Measurements from ENCODE around the gene AFF3. TPM values are rescaled to one million over a fixed set of nuclear protein-coding genes. Genes with fewer than 3 reads are reported as not detected.

AFF3 gene
- total and polyA plus RNA-seq, 4 donors = 4.2 to 90.9 (median 14.6) TPM

- no peaks in the 10 kb centered on the region for H3K9me3 ChIP-seq (ENCODE audit: control insufficient read depth in 4 of 4, insufficient read depth in 3 of 4, low read length in 3 of 4)
- no peak overlapping the region for H3K27ac ChIP-seq (ENCODE audit: low read depth in 1 of 2, low read length in 1 of 2)
- H3K36me3 ChIP-seq (ENCODE audit: control insufficient read depth in 4 of 4, insufficient read depth in 4 of 4, low read length in 4 of 4) = no peaks in the 10 kb centered on the region
- H3K9ac ChIP-seq (ENCODE audit: insufficient read depth in 1 of 2, low read length in 2 of 2) = no peak overlapping the region
- peaks cover 0 to 8% (median 0%) of the 10 kb centered on the region in 5 donors for H3K4me1 ChIP-seq (ENCODE audit: control insufficient read depth in 5 of 5, insufficient read depth in 5 of 5, low read length in 5 of 5)
- DNase-seq = no peak
- H3K4me3 ChIP-seq = no peak overlapping the region
- H3K27me3 ChIP-seq (ENCODE audit: control insufficient read depth in 3 of 3, insufficient read depth in 3 of 3, low read length in 2 of 3) = no peaks in the 10 kb centered on the region
- ATAC-seq (ENCODE audit: insufficient read depth, low FRiP score) = no peak
- TF ChIP-seq CTCF (IDR thresholded peaks at IDR 0.05; ENCODE audit: control extremely low read depth, extremely low read depth) = no peak
- 52 to 82% methylated on average over 3 of the region's 3 CpGs for WGBS, 2 donors
Measured at GRCh38 chr2:100140582-100140981, 1.8 kb downstream of the AFF3 start.

- DNase-seq = no peak
Measured at GRCh38 chr2:100137866-100138570, 4.4 kb downstream of the AFF3 start.

GRCh38 chr2:100137318-100137717 lies 5.1 kb downstream of the AFF3 start:
- DNase-seq = no peak
- no peak for TF ChIP-seq CTCF (IDR thresholded peaks at IDR 0.05; ENCODE audit: control extremely low read depth, extremely low read depth)
- 66 to 81% methylated on average over 5 of the region's 5 CpGs for WGBS, 2 donors
- no peaks in the 10 kb centered on the region for H3K36me3 ChIP-seq (ENCODE audit: control insufficient read depth in 4 of 4, insufficient read depth in 4 of 4, low read length in 4 of 4)
- H3K4me1 ChIP-seq (ENCODE audit: control insufficient read depth in 5 of 5, insufficient read depth in 5 of 5, low read length in 5 of 5) = peaks cover 0 to 8% (median 0%) of the 10 kb centered on the region in 5 donors
- H3K9ac ChIP-seq (ENCODE audit: insufficient read depth in 1 of 2, low read length in 2 of 2) = no peak overlapping the region
- H3K4me3 ChIP-seq = no peak overlapping the region
- no peak for ATAC-seq (ENCODE audit: insufficient read depth, low FRiP score)
- no peak overlapping the region for H3K27ac ChIP-seq (ENCODE audit: low read depth in 1 of 2, low read length in 1 of 2)
- no peaks in the 10 kb centered on the region for H3K27me3 ChIP-seq (ENCODE audit: control insufficient read depth in 3 of 3, insufficient read depth in 3 of 3, low read length in 2 of 3)
- H3K9me3 ChIP-seq (ENCODE audit: control insufficient read depth in 4 of 4, insufficient read depth in 3 of 4, low read length in 3 of 4) = no peaks in the 10 kb centered on the region

More at GRCh38 chr2:100137866-100138570, 4.4 kb downstream of the AFF3 start:
- Histone ChIP-seq H3K4me1 (ENCODE audit: control insufficient read depth in 5 of 5, insufficient read depth in 5 of 5, low read length in 5 of 5) (peaks cover 0 to 8% (median 0%) of the 10 kb centered on the region in 5 donors), H3K9me3 (ENCODE audit: control insufficient read depth in 4 of 4, insufficient read depth in 3 of 4, low read length in 3 of 4) (no peaks in the 10 kb centered on the region), H3K27me3 (ENCODE audit: control insufficient read depth in 3 of 3, insufficient read depth in 3 of 3, low read length in 2 of 3) (no peaks in the 10 kb centered on the region), H3K9ac (ENCODE audit: insufficient read depth in 1 of 2, low read length in 2 of 2) (no peak overlapping the region), H3K4me3 (no peak overlapping the region), H3K36me3 (ENCODE audit: control insufficient read depth in 4 of 4, insufficient read depth in 4 of 4, low read length in 4 of 4) (no peaks in the 10 kb centered on the region), H3K27ac (ENCODE audit: low read depth in 1 of 2, low read length in 1 of 2) (no peak overlapping the region)
- ATAC-seq (ENCODE audit: insufficient read depth, low FRiP score) = no peak
- WGBS, 2 donors = 23 to 43% methylated on average over 5 of the region's 5 CpGs
- no peak for TF ChIP-seq CTCF (IDR thresholded peaks at IDR 0.05; ENCODE audit: control extremely low read depth, extremely low read depth)

Data from lung (tissue), 12 donors.